HG03378 (cell line): ENCODE measurements around the gene ISY1.
"Not testable (repeated sequence)": the region's sequence is repeated elsewhere in the genome, so short reads cannot be mapped to it uniquely, and the experiment has no call there.

Experiments
- ATAC-seq: cut with Tn5 transposase; IDR thresholded peaks from one replicate; pipeline ENCODE4 v1.9.1; 2021; ENCODE audit warnings: mild to moderate bottlenecking, moderate library complexity; ENCODE audit not compliant: unreplicated experiment

ISY1 gene

DNA sequence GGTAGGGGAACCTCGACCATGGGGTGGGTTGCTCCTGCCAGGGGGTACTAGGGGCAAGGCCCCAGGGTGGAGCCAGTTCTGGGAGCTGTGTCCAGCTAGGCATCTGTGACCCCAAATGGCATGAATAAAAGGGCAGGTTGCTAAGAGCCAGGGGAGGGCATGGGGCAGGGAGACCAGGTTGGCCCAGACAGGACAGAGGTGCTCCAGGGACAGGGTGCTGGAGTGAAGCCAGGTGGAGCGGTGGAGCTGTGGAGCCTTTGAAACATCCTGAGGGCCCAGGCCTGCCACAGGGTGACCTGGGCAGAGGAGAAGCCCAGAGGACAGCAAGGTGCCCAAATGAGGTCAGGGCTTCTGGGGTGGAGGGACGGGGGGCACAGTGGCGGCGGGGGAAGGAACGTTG, 72.6 kb downstream of the ISY1 start:
- not testable (repeated sequence) for ATAC-seq

DNA sequence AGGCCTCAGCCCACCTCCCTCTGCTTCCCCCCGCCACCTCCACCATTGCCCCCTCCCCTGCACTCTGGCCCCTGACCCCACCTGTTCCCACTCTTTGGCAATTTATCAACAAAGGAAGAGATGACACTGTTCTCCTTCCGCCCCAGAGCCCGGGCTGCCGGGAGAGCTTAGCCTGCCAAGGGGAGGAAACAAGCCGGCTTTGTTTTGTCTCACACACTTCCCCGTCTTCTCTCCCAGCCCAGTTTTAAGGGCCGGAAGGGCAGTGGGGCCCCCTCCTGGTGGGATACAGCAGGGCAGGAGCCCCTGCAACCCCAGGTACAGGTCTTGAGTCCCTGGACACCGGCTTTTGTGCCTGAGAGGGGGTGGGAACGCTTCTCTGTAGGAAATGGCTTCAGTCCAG, 73.0 kb downstream of the ISY1 start:
- ATAC-seq = not testable (repeated sequence)

DNA sequence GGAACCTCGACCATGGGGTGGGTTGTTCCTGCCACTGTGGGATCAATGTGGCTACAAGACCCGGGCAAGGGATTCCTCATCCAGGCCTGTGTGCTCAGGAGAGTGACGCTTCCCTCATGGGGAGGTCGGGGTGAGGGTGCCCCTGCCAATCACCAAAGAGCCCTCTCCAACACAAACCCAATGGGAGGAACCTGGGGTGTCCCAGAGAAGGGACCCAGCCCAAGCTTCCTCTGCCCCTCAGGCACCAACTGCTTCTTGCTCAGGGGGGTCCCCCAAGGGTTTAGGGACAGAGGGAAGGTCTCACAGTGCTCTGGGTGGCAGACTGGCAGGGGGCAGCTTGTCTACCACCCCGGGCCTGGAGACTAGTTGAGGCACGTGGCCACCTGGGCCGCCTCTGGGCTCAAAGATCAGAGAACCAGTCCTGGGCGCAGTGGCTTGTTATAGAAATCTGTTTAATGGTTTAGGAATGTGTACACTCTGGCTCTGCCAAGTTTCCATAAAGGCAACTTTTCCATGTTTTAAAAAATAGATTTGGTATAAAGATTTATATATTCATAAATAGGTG, 73.6 kb downstream of the ISY1 start:
- no peak for ATAC-seq

DNA sequence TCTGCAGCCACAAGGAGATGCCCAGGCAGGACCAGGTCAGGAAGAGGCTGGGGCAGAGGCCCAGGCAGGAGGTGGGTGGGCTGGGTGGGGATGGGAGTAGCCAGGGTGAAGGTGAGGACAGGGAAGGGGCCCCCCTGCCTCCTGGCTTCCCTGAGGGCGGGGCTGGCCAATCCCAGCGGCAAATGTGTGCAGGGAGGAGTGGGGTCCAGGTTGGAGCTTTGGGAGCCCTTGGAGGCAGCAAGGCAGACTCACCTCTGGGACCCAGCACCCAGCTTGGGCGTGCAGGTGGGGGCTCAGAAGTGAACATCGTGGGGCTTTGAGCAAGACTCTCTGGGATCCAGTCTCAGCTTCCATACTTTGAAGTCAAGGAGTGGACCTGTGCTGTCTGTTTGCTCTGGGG, 75.0 kb downstream of the ISY1 start:
- ATAC-seq = no peak

DNA sequence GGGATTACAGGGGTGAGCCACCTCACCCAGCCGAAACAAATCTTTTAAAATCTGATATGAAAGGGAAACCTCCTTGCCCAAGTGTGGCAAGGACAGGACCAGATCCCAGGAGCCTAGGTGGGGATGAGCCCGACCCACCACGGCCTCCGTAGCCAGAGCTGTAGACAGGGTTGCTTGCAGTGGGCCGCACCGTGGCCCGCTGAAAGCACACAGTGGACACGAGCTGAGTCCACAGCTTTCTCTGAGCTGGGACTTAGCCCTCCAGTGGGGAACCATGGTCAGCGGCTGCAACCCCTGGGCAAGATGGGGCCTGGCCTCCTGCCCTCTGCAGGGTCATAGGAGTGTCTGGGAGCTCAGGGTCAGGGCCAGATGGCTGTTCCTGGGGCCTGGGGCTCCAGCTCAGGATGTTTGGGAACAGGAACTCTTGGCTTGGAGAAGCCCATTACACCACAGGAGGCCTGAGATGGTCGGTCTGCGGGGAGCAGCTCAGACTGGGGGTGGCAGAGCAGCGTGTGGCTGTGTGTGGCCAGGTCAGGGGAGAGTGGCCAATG, 75.6 kb downstream of the ISY1 start:
- no peak for ATAC-seq

DNA sequence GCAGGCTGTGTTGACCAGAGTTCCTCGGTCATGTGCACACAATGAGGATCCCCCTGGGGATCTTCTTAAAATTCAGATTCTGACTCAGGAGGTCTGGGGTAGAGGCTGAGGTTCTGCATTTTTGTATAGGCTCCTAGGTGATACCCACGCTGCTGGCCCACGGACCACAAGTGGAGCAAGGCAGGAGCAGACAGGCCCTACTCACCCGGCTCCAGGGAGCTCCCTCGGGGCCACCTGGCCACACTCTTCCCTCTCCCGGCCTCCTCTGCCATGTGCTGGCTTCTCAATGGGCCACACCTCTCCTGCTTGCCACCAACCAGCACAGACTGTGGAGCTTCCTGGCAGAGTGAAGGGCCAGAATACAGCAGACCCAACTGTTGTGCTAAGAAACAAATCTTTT, 76.4 kb downstream of the ISY1 start:
- no peak for ATAC-seq

DNA sequence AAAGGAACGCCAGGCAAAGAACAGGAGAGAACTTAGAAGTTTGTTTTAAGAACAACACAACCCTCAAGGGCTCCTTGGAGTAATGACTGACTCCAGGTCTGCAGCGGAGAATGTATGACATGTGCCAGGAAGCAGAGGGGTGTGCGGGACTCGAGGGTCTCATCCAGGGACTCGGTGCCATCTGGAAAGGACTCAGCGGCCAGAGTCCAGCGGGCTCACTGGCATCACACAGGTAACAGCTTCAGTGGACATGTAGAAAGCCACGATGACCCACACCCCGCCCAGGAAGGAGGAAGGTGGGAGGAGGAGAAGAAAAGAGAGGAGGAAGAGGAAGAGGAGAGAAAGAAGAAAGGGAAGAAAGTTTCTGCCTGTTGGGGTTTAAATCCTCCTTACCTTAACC, 78.8 kb downstream of the ISY1 start:
- ATAC-seq = no peak

DNA sequence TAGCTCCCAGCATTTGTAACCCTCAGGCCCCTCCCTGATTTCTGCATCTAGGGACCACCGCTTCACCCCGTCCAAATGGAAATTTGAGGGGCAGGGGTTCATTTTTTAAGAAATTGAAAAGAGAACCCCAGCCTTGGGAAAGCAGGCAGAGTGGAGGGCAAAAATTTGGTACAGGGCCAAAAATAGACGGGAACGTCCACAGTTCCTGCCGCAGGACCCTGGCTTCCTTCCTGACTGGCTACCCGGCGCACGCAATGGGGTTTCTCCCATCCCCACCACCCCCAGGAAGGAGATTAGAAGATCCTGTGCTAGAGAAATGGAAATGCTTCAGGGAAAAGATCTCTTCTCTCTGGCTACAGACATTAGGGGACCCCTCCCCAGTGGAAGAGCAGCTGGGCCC, 79.4 kb downstream of the ISY1 start:
- no peak for ATAC-seq

DNA sequence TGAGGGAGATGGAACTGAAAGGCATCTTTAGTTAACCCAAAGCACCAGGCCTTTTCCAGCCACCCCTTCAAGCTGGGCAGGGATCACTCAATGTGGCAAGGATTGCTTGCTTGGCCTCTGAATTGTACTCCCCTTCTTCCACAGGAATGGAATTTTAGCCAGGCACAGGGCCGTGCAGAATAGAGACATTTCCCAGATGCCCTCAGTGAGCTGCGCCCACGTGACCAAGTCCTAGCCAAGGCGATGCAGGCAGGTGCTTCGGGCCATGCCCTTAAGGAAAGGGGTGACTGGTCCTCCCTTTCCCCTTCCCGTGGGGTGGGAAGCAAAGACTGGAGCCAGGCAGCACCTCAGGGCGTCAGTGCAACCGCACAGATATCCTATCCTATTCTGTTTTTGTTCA, 82.4 kb downstream of the ISY1 start:
- ATAC-seq = no peak
